OCI-LY1 (cell line): ENCODE measurements around the gene ZNF467.

Source experiments
- CTCF ChIP-seq: fragments of 200-600 bp; sonication (generic), shearing (Covaris generic); IDR thresholded peaks from 2 replicates; pipeline ENCODE4 v1.5.1; 2017; ENCODE audit warnings: mild to moderate bottlenecking, antibody characterized with exemption, low read length, moderate library complexity, mixed read lengths
- EZH2 ChIP-seq: fragments of 200-600 bp; sonication (generic), shearing (Covaris generic); IDR thresholded peaks from 2 replicates; pipeline ENCODE4 v1.8.0; 2017; ENCODE audit warnings: borderline replicate concordance, mixed run types, mild to moderate bottlenecking, antibody characterized with exemption, low read length, moderate library complexity, mixed read lengths

- TF ChIP-seq CTCF, result no peak
- TF ChIP-seq EZH2, result no peak
These were observed 48.5 kb downstream of the ZNF467 start for GRCh38 chr7:149724661-149725425.
